GM18511 (cell line): ENCODE results near the gene SYNDIG1.

Source experiments
- ATAC-seq: cut with Tn5 transposase; IDR thresholded peaks from one replicate; pipeline ENCODE4 v1.9.1; 2021; ENCODE audit warnings: mild to moderate bottlenecking, moderate library complexity; ENCODE audit not compliant: unreplicated experiment

SYNDIG1 gene

GRCh38 chr20:24630486-24631172, 161.2 kb downstream of the SYNDIG1 start:
- no peak for ATAC-seq

GRCh38 chr20:24631173-24631505, 161.7 kb downstream of the SYNDIG1 start:
- no peak for ATAC-seq

- ATAC-seq, result no peak
Observed at GRCh38 chr20:24632581-24632980, 163.2 kb downstream of the SYNDIG1 start.

- ATAC-seq, result no peak
Observed at GRCh38 chr20:24633026-24633425, 163.6 kb downstream of the SYNDIG1 start.

- ATAC-seq, result no peak
Observed at GRCh38 chr20:24633521-24633920, 164.1 kb downstream of the SYNDIG1 start.

GRCh38 chr20:24634855-24635254, 165.4 kb downstream of the SYNDIG1 start:
- ATAC-seq, result no peak

GRCh38 chr20:24636626-24637025, 167.2 kb downstream of the SYNDIG1 start:
- no peak for ATAC-seq

GRCh38 chr20:24637087-24637486, 167.7 kb downstream of the SYNDIG1 start:
- ATAC-seq, result no peak

GRCh38 chr20:24637941-24638340, 168.5 kb downstream of the SYNDIG1 start:
- ATAC-seq, result no peak

- ATAC-seq, result no peak
Observed at GRCh38 chr20:24638591-24639548, 169.4 kb downstream of the SYNDIG1 start.

- no peak for ATAC-seq
Observed at GRCh38 chr20:24640276-24640675, 170.8 kb downstream of the SYNDIG1 start.

GRCh38 chr20:24640686-24641085, 171.3 kb downstream of the SYNDIG1 start:
- no peak for ATAC-seq

GRCh38 chr20:24643731-24644626, 174.6 kb downstream of the SYNDIG1 start:
- no peak for ATAC-seq

GRCh38 chr20:24646321-24646720, 176.9 kb downstream of the SYNDIG1 start:
- ATAC-seq, result no peak

GRCh38 chr20:24647713-24648112, 178.3 kb downstream of the SYNDIG1 start:
- no peak for ATAC-seq

- ATAC-seq, result peak; percentile 25
Observed at GRCh38 chr20:24648481-24648880, 179.1 kb downstream of the SYNDIG1 start.

- ATAC-seq, result peak; percentile 63
Observed at GRCh38 chr20:24648919-24649318, 179.5 kb downstream of the SYNDIG1 start.

- no peak for ATAC-seq
Observed at GRCh38 chr20:24649787-24650490, 180.5 kb downstream of the SYNDIG1 start.

- no peak for ATAC-seq
Observed at GRCh38 chr20:24651171-24651975, 181.9 kb downstream of the SYNDIG1 start.

- no peak for ATAC-seq
Observed at GRCh38 chr20:24651976-24652345, 182.5 kb downstream of the SYNDIG1 start.
